PC-9 (cell line): ENCODE measurements around the gene DDX39B. TPM values are rescaled to one million over a fixed set of nuclear protein-coding genes. Genes with fewer than 3 reads are reported as not detected.

Experiments
- BruUV-seq: library from RNA; stranded (reverse); fragments of 400-500 nt; replicated peaks from 2 replicates; lab custom pipeline; 2021; lab: Mats Ljungman, UMichigan
- CTCF ChIA-PET: fragments of 300-600 bp; sonication (Branson Sonifier 250); formaldehyde crosslinking; loops from one replicate; lab custom pipeline; 2022; ENCODE audit warnings: antibody characterized with exemption; lab: Charles Lee
- POLR2A ChIA-PET: fragments of 300-600 bp; sonication (Branson Sonifier 250); formaldehyde crosslinking; loops from one replicate; lab custom pipeline; 2022; ENCODE audit warnings: antibody characterized with exemption; ENCODE audit not compliant: unreplicated experiment; lab: Charles Lee
- DNase-seq, 2 experiments: peaks; one replicate each; pipeline versions ENCODE4 v3.0.0 to v3.0.0-alpha.2; 2015 to 2022; ENCODE audit warnings: mixed read lengths in 1 of 2
- H2AFZ ChIP-seq: fragments of 200-600 bp; sonication (generic); 2 replicates; pipeline ENCODE4 v1.8.1; 2017; ENCODE audit warnings: antibody characterized with exemption
- H3F3A ChIP-seq: fragments of 200-600 bp; sonication (generic); 2 replicates; pipeline ENCODE4 v1.8.1; 2017; ENCODE audit warnings: antibody characterized with exemption, mild to moderate bottlenecking, low read depth; ENCODE audit not compliant: insufficient read depth
- H3K27ac ChIP-seq: fragments of 200-600 bp; sonication (generic); 2 replicates; pipeline ENCODE4 v1.6.1; 2016; ENCODE audit warnings: mixed run types
- H3K27me3 ChIP-seq: fragments of 200-600 bp; sonication (generic); 2 replicates; pipeline ENCODE4 v1.6.1; 2016; ENCODE audit warnings: low read depth, mixed run types; ENCODE audit not compliant: insufficient read depth
- H3K36me3 ChIP-seq: fragments of 200-600 bp; sonication (generic); 2 replicates; pipeline ENCODE4 v1.6.1; 2016; ENCODE audit warnings: low read depth, mixed run types
- H3K4me1 ChIP-seq: fragments of 200-600 bp; sonication (generic); replicated peaks from 2 replicates; pipeline ENCODE4 v1.6.1; 2016; ENCODE audit warnings: mixed run types; ENCODE audit not compliant: insufficient read depth
- H3K4me2 ChIP-seq: fragments of 200-600 bp; sonication (generic); 2 replicates; pipeline ENCODE4 v1.6.1; 2017; ENCODE audit warnings: mixed run types
- H3K4me3 ChIP-seq: fragments of 200-600 bp; sonication (generic); 2 replicates; pipeline ENCODE4 v1.6.1; 2016; ENCODE audit warnings: mixed run types
- H3K79me2 ChIP-seq: fragments of 200-600 bp; sonication (generic); 2 replicates; pipeline ENCODE4 v1.6.1; 2017; ENCODE audit warnings: low read depth, mixed run types
- H3K9me2 ChIP-seq: fragments of 200-600 bp; sonication (generic); 2 replicates; pipeline ENCODE4 v1.8.1; 2017; ENCODE audit warnings: mild to moderate bottlenecking; ENCODE audit not compliant: insufficient read depth
- H3K9me3 ChIP-seq: fragments of 200-600 bp; sonication (generic); 2 replicates; pipeline ENCODE4 v1.8.1; 2016; ENCODE audit warnings: low read depth; ENCODE audit not compliant: insufficient read depth
- H4K20me1 ChIP-seq: fragments of 200-600 bp; sonication (generic); 2 replicates; pipeline ENCODE4 v1.8.1; 2017; ENCODE audit not compliant: insufficient read depth
- CTCF ChIP-seq: fragments of 200-600 bp; sonication (generic); conservative IDR thresholded peaks from 2 replicates; pipeline ENCODE4 v1.6.1; 2017; ENCODE audit warnings: mixed run types, antibody characterized with exemption, mild to moderate bottlenecking, moderate library complexity
- EZH2 ChIP-seq: fragments of 200-600 bp; sonication (generic); IDR thresholded peaks from 2 replicates; pipeline ENCODE4 v1.8.0; 2017; ENCODE audit warnings: antibody characterized with exemption, low read depth
- intact Hi-C: fragments of 100-400 bp; cut with micrococcal nuclease; formaldehyde crosslinking; loops from one replicate; pipeline ENCODE4 v1.10.0; 2022; ENCODE audit not compliant: unreplicated experiment
- total RNA-seq: library from RNA; stranded (reverse); gene quantifications from 2 replicates; pipeline ENCODE4 v1.2.3, GENCODE V29; 2021

The DDX39B gene
- total RNA-seq, 1 experiment from 2014 or later, result 383 TPM

GRCh38 chr6:31568537-31568961 is 26.7 kb upstream of the DDX39B start:
- Histone ChIP-seq H3K4me1 (no peaks in the 10 kb centered on the region), H3K9me3 (no peaks in the 10 kb centered on the region), H3K27me3 (no peaks in the 10 kb centered on the region), H3K27ac (no peak overlapping the region), H3K4me3 (no peak overlapping the region), H3F3A (no peaks in the 10 kb centered on the region), H4K20me1 (no peaks in the 10 kb centered on the region), H3K79me2 (no peaks in the 10 kb centered on the region), H3K4me2 (no peak overlapping the region), H2AFZ (no peak overlapping the region), H3K36me3 (no peaks in the 10 kb centered on the region), H3K9me2 (no peaks in the 10 kb centered on the region)
- intact Hi-C loops, result no loop called here
- BruUV-seq, result no TSS peak
- CTCF ChIA-PET, result no interaction called here
- POLR2A ChIA-PET, result interaction anchor here (0.6 kb wide), 1 partner anchor 259 kb away, joined by 3 read pairs; no protein-coding TSS in a partner anchor
- DNase-seq, result no peak
- TF ChIP-seq EZH2 (no peak), CTCF (no peak)

GRCh38 chr6:31567531-31568370 is 25.9 kb upstream of the DDX39B start:
- H3K4me3 ChIP-seq, result no peak overlapping the region
- no peaks in the 10 kb centered on the region for H3K9me3 ChIP-seq
- no peak overlapping the region for H3K4me2 ChIP-seq
- H2AFZ ChIP-seq, result no peak overlapping the region
- DNase-seq, result no peak
- no peaks in the 10 kb centered on the region for H3K36me3 ChIP-seq
- no peak for TF ChIP-seq EZH2
- TF ChIP-seq CTCF, result no peak
- intact Hi-C loops, result no loop called here
- ChIA-PET CTCF (no interaction called here), POLR2A (interaction anchor here (0.6 kb wide), 1 partner anchor 260 kb away, joined by 3 read pairs; no protein-coding TSS in a partner anchor)
- no peak overlapping the region for H3K27ac ChIP-seq
- no peaks in the 10 kb centered on the region for H3K9me2 ChIP-seq
- no TSS peak for BruUV-seq
- no peaks in the 10 kb centered on the region for H3K27me3 ChIP-seq
- H3K4me1 ChIP-seq, result no peaks in the 10 kb centered on the region
- H4K20me1 ChIP-seq, result no peaks in the 10 kb centered on the region
- H3F3A ChIP-seq, result no peaks in the 10 kb centered on the region
- H3K79me2 ChIP-seq, result no peaks in the 10 kb centered on the region

GRCh38 chr6:31560697-31561058 is 18.9 kb upstream of the DDX39B start:
- TF ChIP-seq EZH2 (no peak), CTCF (no peak)
- Histone ChIP-seq H3F3A (peaks cover 9% of the 10 kb centered on the region; the same call in 1 of the 2 replicates), H3K9me2 (no peaks in the 10 kb centered on the region), H3K9me3 (no peaks in the 10 kb centered on the region), H3K4me2 (peak overlapping the region; percentile 42; the same call in 1 of the 2 replicates), H3K79me2 (no peaks in the 10 kb centered on the region), H3K27ac (0 out of 2 replicates have a peak overlapping the region, but pooled peaks have one; percentile 33), H4K20me1 (no peaks in the 10 kb centered on the region), H2AFZ (no peak overlapping the region), H3K4me1 (peaks cover 15% of the 10 kb centered on the region), H3K27me3 (no peaks in the 10 kb centered on the region), H3K4me3 (no peak overlapping the region), H3K36me3 (no peaks in the 10 kb centered on the region)
- CTCF ChIA-PET, result no interaction called here
- POLR2A ChIA-PET, result interaction anchor here (0.5 to 0.6 kb wide), 3 partner anchors 60 to 1753 kb away, joined by 9 to 16 read pairs (median 14); partner anchors contain the start of gene PRRC2A
- intact Hi-C loops, result loop anchor here (1.0 kb wide), 1 partner anchor 21 kb away; no protein-coding TSS in a partner anchor
- no peak for DNase-seq
- BruUV-seq, result no TSS peak
